ENCODE measurements around the gene FBXO3.
"Not testable (repeated sequence)": the region's sequence is repeated elsewhere in the genome, so short reads cannot be mapped to it uniquely, and the experiment has no call there.

FBXO3 gene

GRCh38 chr11:33773987-33774735, at the start of gene FBXO3:
Gene FBXO3, minus strand, starts transcription at chr11:33774520. Its CDS starts 23 bp downstream, at chr11:33774497.
- in situ Hi-C loops (cut with MboI; ENCODE audit: low sequenced_read_pairs): no loop called here
- H3K4me3 ChIP-seq: peak within 1 kb of the TSS; percentile 76
- DNase-seq (ENCODE audit: low spot score in 2 of 2): peak; percentile 84 to 93

GRCh38 chr11:33822981-33823380, 48.7 kb upstream of the FBXO3 start:
- peaks cover 42% of the 10 kb centered on the region for H3K27me3 ChIP-seq (ENCODE audit: low read depth)
- H3K9me3 ChIP-seq; H3K36me3 ChIP-seq (replicated peaks); in situ Hi-C loops (cut with MboI; ENCODE audit: low sequenced_read_pairs); H3K4me3 ChIP-seq; H3K4me1 ChIP-seq; DNase-seq (ENCODE audit: low spot score in 2 of 2): not testable (repeated sequence)

More at GRCh38 chr11:33773987-33774735, at the start of gene FBXO3:
- H3K4me1 ChIP-seq: peaks cover 8% of the 10 kb centered on the region
- H3K27me3 ChIP-seq (ENCODE audit: low read depth): no peaks in the 10 kb centered on the region
- H3K36me3 ChIP-seq (replicated peaks): no peaks in the 10 kb centered on the region; the same call in 1 of the 2 replicates
- no peaks in the 10 kb centered on the region for H3K9me3 ChIP-seq

GRCh38 chr11:33819278-33820035, 45.1 kb upstream of the FBXO3 start:
- H3K36me3 ChIP-seq (replicated peaks): no peaks in the 10 kb centered on the region
- in situ Hi-C loops (cut with MboI; ENCODE audit: low sequenced_read_pairs): no loop called here
- no peaks in the 10 kb centered on the region for H3K4me1 ChIP-seq
- no peak overlapping the region for H3K4me3 ChIP-seq
- no peak for DNase-seq (ENCODE audit: low spot score in 2 of 2)
- H3K9me3 ChIP-seq: 0 out of 2 replicates have a peak, but pooled peaks cover 3% of the 10 kb centered on the region
- peaks cover 33% of the 10 kb centered on the region for H3K27me3 ChIP-seq (ENCODE audit: low read depth)

GRCh38 chr11:33808228-33808828, 34.0 kb upstream of the FBXO3 start:
- no peaks in the 10 kb centered on the region for H3K9me3 ChIP-seq
- in situ Hi-C loops (cut with MboI; ENCODE audit: low sequenced_read_pairs): no loop called here
- H3K36me3 ChIP-seq (replicated peaks): no peaks in the 10 kb centered on the region

GRCh38 chr11:33804471-33804870, 30.2 kb upstream of the FBXO3 start:
- no peak for DNase-seq (ENCODE audit: low spot score in 2 of 2)
- in situ Hi-C loops (cut with MboI; ENCODE audit: low sequenced_read_pairs): no loop called here
- peaks cover 25% of the 10 kb centered on the region for H3K27me3 ChIP-seq (ENCODE audit: low read depth)
- peaks cover 7% of the 10 kb centered on the region; the same call in 1 of the 2 replicates for H3K4me1 ChIP-seq
- H3K36me3 ChIP-seq (replicated peaks): no peaks in the 10 kb centered on the region; the same call in 1 of the 2 replicates
- H3K4me3 ChIP-seq: no peak overlapping the region
- no peaks in the 10 kb centered on the region for H3K9me3 ChIP-seq

More at GRCh38 chr11:33808228-33808828, 34.0 kb upstream of the FBXO3 start:
- H3K4me1 ChIP-seq: no peaks in the 10 kb centered on the region
- peak; percentile 56 to 94 for DNase-seq (ENCODE audit: low spot score in 2 of 2)
- H3K27me3 ChIP-seq (ENCODE audit: low read depth): peaks cover 19% of the 10 kb centered on the region
- H3K4me3 ChIP-seq: no peak overlapping the region

- in situ Hi-C loops (cut with MboI; ENCODE audit: low sequenced_read_pairs): no loop called here
- peak; percentile 63 to 81 for DNase-seq (ENCODE audit: low spot score in 2 of 2)
- Histone ChIP-seq H3K27me3 (ENCODE audit: low read depth) (peaks cover 43% of the 10 kb centered on the region), H3K4me1 (peaks cover 7% of the 10 kb centered on the region; the same call in 1 of the 2 replicates), H3K9me3 (no peaks in the 10 kb centered on the region), H3K36me3 (replicated peaks) (no peaks in the 10 kb centered on the region; the same call in 1 of the 2 replicates), H3K4me3 (peak overlapping the region; percentile 23)
Measured at GRCh38 chr11:33802194-33802950, 28.1 kb upstream of the FBXO3 start.

GRCh38 chr11:33801821-33802193, 27.5 kb upstream of the FBXO3 start:
- no peak for DNase-seq (ENCODE audit: low spot score in 2 of 2)
- Histone ChIP-seq H3K27me3 (ENCODE audit: low read depth) (peaks cover 46% of the 10 kb centered on the region), H3K36me3 (replicated peaks) (no peaks in the 10 kb centered on the region; the same call in 1 of the 2 replicates), H3K4me1 (peaks cover 7% of the 10 kb centered on the region; the same call in 1 of the 2 replicates), H3K4me3 (no peak overlapping the region; the same call in 1 of the 2 replicates), H3K9me3 (no peaks in the 10 kb centered on the region)
- in situ Hi-C loops (cut with MboI; ENCODE audit: low sequenced_read_pairs): no loop called here

GRCh38 chr11:33797879-33798278, 23.6 kb upstream of the FBXO3 start:
- H3K4me3 ChIP-seq: no peak overlapping the region
- in situ Hi-C loops (cut with MboI; ENCODE audit: low sequenced_read_pairs): no loop called here
- no peaks in the 10 kb centered on the region for H3K9me3 ChIP-seq
- peaks cover 56% of the 10 kb centered on the region for H3K27me3 ChIP-seq (ENCODE audit: low read depth)
- no peak for DNase-seq (ENCODE audit: low spot score in 2 of 2)
- H3K36me3 ChIP-seq (replicated peaks): no peaks in the 10 kb centered on the region; the same call in 1 of the 2 replicates
- peaks cover 7% of the 10 kb centered on the region; the same call in 1 of the 2 replicates for H3K4me1 ChIP-seq

- in situ Hi-C loops (cut with MboI; ENCODE audit: low sequenced_read_pairs): no loop called here
- H3K27me3 ChIP-seq (ENCODE audit: low read depth): peaks cover 31% of the 10 kb centered on the region
- no peaks in the 10 kb centered on the region for H3K9me3 ChIP-seq
- DNase-seq (ENCODE audit: low spot score in 2 of 2): no peak
- H3K36me3 ChIP-seq (replicated peaks): no peaks in the 10 kb centered on the region
- no peaks in the 10 kb centered on the region for H3K4me1 ChIP-seq
- no peak overlapping the region for H3K4me3 ChIP-seq
Measured at GRCh38 chr11:33790040-33790439, 15.7 kb upstream of the FBXO3 start.

- H3K27me3 ChIP-seq (ENCODE audit: low read depth): peaks cover 29% of the 10 kb centered on the region
- DNase-seq (ENCODE audit: low spot score in 2 of 2); H3K9me3 ChIP-seq; H3K36me3 ChIP-seq (replicated peaks); H3K4me3 ChIP-seq; H3K4me1 ChIP-seq; in situ Hi-C loops (cut with MboI; ENCODE audit: low sequenced_read_pairs): not testable (repeated sequence)
Measured at GRCh38 chr11:33788095-33788494, 13.8 kb upstream of the FBXO3 start.

GRCh38 chr11:33787076-33787475, 12.8 kb upstream of the FBXO3 start:
- in situ Hi-C loops (cut with MboI; ENCODE audit: low sequenced_read_pairs): no loop called here
- peaks cover 29% of the 10 kb centered on the region for H3K27me3 ChIP-seq (ENCODE audit: low read depth)
- H3K4me3 ChIP-seq: no peak overlapping the region
- no peaks in the 10 kb centered on the region for H3K36me3 ChIP-seq (replicated peaks)
- no peaks in the 10 kb centered on the region for H3K9me3 ChIP-seq
- H3K4me1 ChIP-seq: no peaks in the 10 kb centered on the region
- no peak for DNase-seq (ENCODE audit: low spot score in 2 of 2)

- Histone ChIP-seq H3K36me3 (replicated peaks) (no peaks in the 10 kb centered on the region), H3K9me3 (no peaks in the 10 kb centered on the region), H3K4me1 (no peaks in the 10 kb centered on the region), H3K27me3 (ENCODE audit: low read depth) (peaks cover 25% of the 10 kb centered on the region), H3K4me3 (no peak overlapping the region)
- DNase-seq (ENCODE audit: low spot score in 2 of 2): no peak
- in situ Hi-C loops (cut with MboI; ENCODE audit: low sequenced_read_pairs): no loop called here
Measured at GRCh38 chr11:33785609-33786008, 11.3 kb upstream of the FBXO3 start.

- Histone ChIP-seq H3K4me3 (no peak overlapping the region), H3K4me1 (peaks cover 2% of the 10 kb centered on the region), H3K9me3 (no peaks in the 10 kb centered on the region), H3K27me3 (ENCODE audit: low read depth) (peaks cover 2% of the 10 kb centered on the region; the same call in 1 of the 2 replicates), H3K36me3 (replicated peaks) (no peaks in the 10 kb centered on the region)
- no peak for DNase-seq (ENCODE audit: low spot score in 2 of 2)
- in situ Hi-C loops (cut with MboI; ENCODE audit: low sequenced_read_pairs): no loop called here
Measured at GRCh38 chr11:33779849-33780528, 5.7 kb upstream of the FBXO3 start.
